ENCODE data around the gene AFG1L.

- TF ChIP-seq CTCF (conservative IDR thresholded peaks at IDR 0.05 in 1 of 2, IDR thresholded peaks at IDR 0.05 in 1 of 2; ENCODE audit: low read depth in 1 of 2, low read length in 2 of 2) (no peak), EZH2 (IDR thresholded peaks at IDR 0.05; ENCODE audit: low read length, missing control alignments) (no peak)
Measured at GRCh38 chr6:108263371-108263770, 31.5 kb upstream of the AFG1L start.
